Glutamatergic neuron (in vitro differentiated cells): Measurements from ENCODE around the gene CD6. TPM values are rescaled to one million over a fixed set of nuclear protein-coding genes. Genes with fewer than 3 reads are reported as not detected.

Experiments used
- DNase-seq: peaks from one replicate; pipeline ENCODE4 v3.0.0; 2022
- H3K27ac Mint-ChIP-seq: one replicate; pipeline ENCODE4 v1.8.0; 2020; ENCODE audit warnings: mild to moderate bottlenecking, mixed read lengths, inconsistent platforms; ENCODE audit not compliant: unreplicated experiment
- H3K27me3 Mint-ChIP-seq: one replicate; pipeline ENCODE4 v1.8.0; 2020; ENCODE audit warnings: mild to moderate bottlenecking, moderate library complexity, mixed read lengths, inconsistent platforms; ENCODE audit not compliant: unreplicated experiment
- H3K36me3 Mint-ChIP-seq: one replicate; pipeline ENCODE4 v1.8.0; 2020; ENCODE audit warnings: mild to moderate bottlenecking, mixed read lengths, inconsistent platforms; ENCODE audit not compliant: unreplicated experiment
- H3K4me1 Mint-ChIP-seq: one replicate; pipeline ENCODE4 v1.8.0; 2020; ENCODE audit warnings: mild to moderate bottlenecking, low read depth, mixed read lengths, inconsistent platforms; ENCODE audit not compliant: unreplicated experiment
- H3K4me3 Mint-ChIP-seq: one replicate; pipeline ENCODE4 v1.8.0; 2020; ENCODE audit warnings: mild to moderate bottlenecking, mixed read lengths, inconsistent platforms; ENCODE audit not compliant: unreplicated experiment
- H3K9me3 Mint-ChIP-seq: one replicate; pipeline ENCODE4 v1.8.0; 2020; ENCODE audit warnings: mild to moderate bottlenecking, moderate library complexity, mixed read lengths, inconsistent platforms; ENCODE audit not compliant: unreplicated experiment
- total RNA-seq: library from RNA; stranded (reverse); fragmentation: NEBNext Ultra II Directional; extraction: Animal tissue kit (Norgen Biotek cat#: 25700); gene quantifications from one replicate; pipeline ENCODE4 v1.2.1, GENCODE V29; 2021; ENCODE audit not compliant: unreplicated experiment
- TF ChIP-seq, protein P1 (sequence below): fragments of 200-600 bp; sonication (generic); IDR thresholded peaks from one replicate; pipeline ENCODE4 v1.5.0; 2021; ENCODE audit not compliant: partially characterized antibody, unreplicated experiment

The CD6 gene
- total RNA-seq, 1 donor from 2014 or later = not detected

DNA sequence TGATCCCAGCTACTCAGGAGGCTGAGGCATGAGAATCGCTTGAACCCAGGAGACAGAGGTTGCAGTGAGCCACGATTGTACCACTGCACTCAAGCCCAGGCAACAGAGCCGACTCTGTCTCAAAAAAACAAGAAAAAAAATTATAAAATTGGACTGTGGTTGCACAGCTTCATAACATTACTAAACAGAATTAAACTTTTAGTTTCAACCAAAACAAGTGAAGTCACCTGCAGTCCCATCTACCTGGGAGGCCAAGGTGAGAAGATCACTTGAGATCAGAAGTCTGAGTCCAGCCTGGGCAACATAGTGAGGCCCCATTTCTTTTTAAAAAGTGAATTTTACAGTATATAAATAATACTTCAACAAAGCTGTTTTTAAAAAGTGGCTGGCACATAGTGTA is 83.0 kb downstream of the CD6 start:
- no peak overlapping the region for H3K27ac Mint-ChIP-seq
- no peak overlapping the region for H3K4me3 Mint-ChIP-seq
- peaks cover 20% of the 10 kb centered on the region for H3K4me1 Mint-ChIP-seq
- DNase-seq = no peak
- H3K36me3 Mint-ChIP-seq = no peaks in the 10 kb centered on the region
- peaks cover 1% of the 10 kb centered on the region for H3K9me3 Mint-ChIP-seq
- TF ChIP-seq, protein P1, sequence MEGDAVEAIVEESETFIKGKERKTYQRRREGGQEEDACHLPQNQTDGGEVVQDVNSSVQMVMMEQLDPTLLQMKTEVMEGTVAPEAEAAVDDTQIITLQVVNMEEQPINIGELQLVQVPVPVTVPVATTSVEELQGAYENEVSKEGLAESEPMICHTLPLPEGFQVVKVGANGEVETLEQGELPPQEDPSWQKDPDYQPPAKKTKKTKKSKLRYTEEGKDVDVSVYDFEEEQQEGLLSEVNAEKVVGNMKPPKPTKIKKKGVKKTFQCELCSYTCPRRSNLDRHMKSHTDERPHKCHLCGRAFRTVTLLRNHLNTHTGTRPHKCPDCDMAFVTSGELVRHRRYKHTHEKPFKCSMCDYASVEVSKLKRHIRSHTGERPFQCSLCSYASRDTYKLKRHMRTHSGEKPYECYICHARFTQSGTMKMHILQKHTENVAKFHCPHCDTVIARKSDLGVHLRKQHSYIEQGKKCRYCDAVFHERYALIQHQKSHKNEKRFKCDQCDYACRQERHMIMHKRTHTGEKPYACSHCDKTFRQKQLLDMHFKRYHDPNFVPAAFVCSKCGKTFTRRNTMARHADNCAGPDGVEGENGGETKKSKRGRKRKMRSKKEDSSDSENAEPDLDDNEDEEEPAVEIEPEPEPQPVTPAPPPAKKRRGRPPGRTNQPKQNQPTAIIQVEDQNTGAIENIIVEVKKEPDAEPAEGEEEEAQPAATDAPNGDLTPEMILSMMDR = no peak
- peaks cover 3% of the 10 kb centered on the region for H3K27me3 Mint-ChIP-seq

- Mint-ChIP-seq H3K9me3 (peaks cover 1% of the 10 kb centered on the region), H3K4me3 (no peak overlapping the region), H3K27me3 (peaks cover 3% of the 10 kb centered on the region), H3K36me3 (no peaks in the 10 kb centered on the region), H3K27ac (no peak overlapping the region), H3K4me1 (peaks cover 19% of the 10 kb centered on the region)
- TF ChIP-seq, protein P1 = no peak
- no peak for DNase-seq
Observed at GRCh38 chr11:61054927-61055562, 83.6 kb downstream of the CD6 start.

- Mint-ChIP-seq H3K27ac (no peak overlapping the region), H3K4me1 (peaks cover 18% of the 10 kb centered on the region), H3K36me3 (no peaks in the 10 kb centered on the region), H3K9me3 (peaks cover 1% of the 10 kb centered on the region), H3K27me3 (peaks cover 3% of the 10 kb centered on the region), H3K4me3 (no peak overlapping the region)
- no peak for DNase-seq
- TF ChIP-seq, protein P1 = no peak
Observed at GRCh38 chr11:61055776-61056175, 84.3 kb downstream of the CD6 start.

GRCh38 chr11:61056571-61056970 is 85.1 kb downstream of the CD6 start:
- Mint-ChIP-seq H3K4me1 (peaks cover 18% of the 10 kb centered on the region), H3K36me3 (no peaks in the 10 kb centered on the region), H3K4me3 (no peak overlapping the region), H3K27me3 (peaks cover 3% of the 10 kb centered on the region), H3K9me3 (peaks cover 1% of the 10 kb centered on the region), H3K27ac (no peak overlapping the region)
- TF ChIP-seq, protein P1 = no peak
- DNase-seq = no peak

- H3K4me1 Mint-ChIP-seq = peaks cover 18% of the 10 kb centered on the region
- peaks cover 3% of the 10 kb centered on the region for H3K27me3 Mint-ChIP-seq
- peaks cover 1% of the 10 kb centered on the region for H3K9me3 Mint-ChIP-seq
- TF ChIP-seq, protein P1 = no peak
- no peak overlapping the region for H3K27ac Mint-ChIP-seq
- DNase-seq = no peak
- H3K4me3 Mint-ChIP-seq = no peak overlapping the region
- no peaks in the 10 kb centered on the region for H3K36me3 Mint-ChIP-seq
Observed at GRCh38 chr11:61056981-61057380, 85.5 kb downstream of the CD6 start.
